ENCODE data around the gene ISOC2.

Gene ISOC2

GRCh38 chr19:55467236-55468053 lies 6.0 kb upstream of the ISOC2 start:
- DNase-seq (ENCODE audit: low read depth): peak; percentile 70
- H3K4me3 ChIP-seq (ENCODE audit: low read depth, low read length): no peak overlapping the region
- peak; percentile 92 for TF ChIP-seq CTCF (IDR thresholded peaks at IDR 0.05; ENCODE audit: insufficient read depth, low read depth, low read length, missing control alignments)

GRCh38 chr19:55466241-55466614 lies 4.8 kb upstream of the ISOC2 start:
- no peak for TF ChIP-seq CTCF (IDR thresholded peaks at IDR 0.05; ENCODE audit: insufficient read depth, low read depth, low read length, missing control alignments)
- H3K4me3 ChIP-seq (ENCODE audit: low read depth, low read length): no peak overlapping the region
- DNase-seq (ENCODE audit: low read depth): no peak

GRCh38 chr19:55465460-55466240 lies 4.2 kb upstream of the ISOC2 start:
- TF ChIP-seq CTCF (IDR thresholded peaks at IDR 0.05; ENCODE audit: insufficient read depth, low read depth, low read length, missing control alignments): no peak
- no peak for DNase-seq (ENCODE audit: low read depth)
- no peak overlapping the region for H3K4me3 ChIP-seq (ENCODE audit: low read depth, low read length)

GRCh38 chr19:55464662-55465054 lies 3.2 kb upstream of the ISOC2 start, which contains the start of gene C19orf85:
Gene C19orf85, minus strand, starts transcription at chr19:55464751. Its CDS starts 197 bp downstream, at chr19:55464554.
- no peak for DNase-seq (ENCODE audit: low read depth)
- no peak within 1 kb of the TSS for H3K4me3 ChIP-seq (ENCODE audit: low read depth, low read length)
- TF ChIP-seq CTCF (IDR thresholded peaks at IDR 0.05; ENCODE audit: insufficient read depth, low read depth, low read length, missing control alignments): no peak

- no peak overlapping the region for H3K4me3 ChIP-seq (ENCODE audit: low read depth, low read length)
- TF ChIP-seq CTCF (IDR thresholded peaks at IDR 0.05; ENCODE audit: insufficient read depth, low read depth, low read length, missing control alignments): no peak
- DNase-seq (ENCODE audit: low read depth): no peak
Measured at GRCh38 chr19:55464039-55464661, 2.7 kb upstream of the ISOC2 start.

GRCh38 chr19:55463583-55464031 lies 2.2 kb upstream of the ISOC2 start:
- no peak for TF ChIP-seq CTCF (IDR thresholded peaks at IDR 0.05; ENCODE audit: insufficient read depth, low read depth, low read length, missing control alignments)
- H3K4me3 ChIP-seq (ENCODE audit: low read depth, low read length): no peak overlapping the region
- DNase-seq (ENCODE audit: low read depth): no peak
